IMR-90 (cell line): Measurements from ENCODE around the gene EVX1. TPM values are rescaled to one million over a fixed set of nuclear protein-coding genes. Genes with fewer than 3 reads are reported as not detected.

ENCODE experiments used
- ATAC-seq: fragments of 200-7000 bp; cut with Tn5 transposase; 2 replicates; pipeline ENCODE4 v1.9.1; 2020; ENCODE audit warnings: low read depth, mild to moderate bottlenecking, moderate library complexity
- BruUV-seq: library from RNA; stranded (reverse); fragments of 400-500 nt; replicated peaks from 2 replicates; lab custom pipeline; 2021; lab: Mats Ljungman, UMichigan
- CTCF ChIA-PET: fragments of 300-600 bp; formaldehyde crosslinking; extraction: SDS; loops from one replicate; lab custom pipeline; 2021; ENCODE audit warnings: antibody characterized with exemption; lab: Yijun Ruan, JAX
- POLR2A ChIA-PET: fragments of 300-600 bp; sonication (Branson Sonifier 250); formaldehyde crosslinking; loops from one replicate; lab custom pipeline; 2022; ENCODE audit warnings: antibody characterized with exemption; ENCODE audit not compliant: unreplicated experiment; lab: Charles Lee
- DNase-seq: peaks from one replicate; pipeline ENCODE4 v3.0.0; 2013
- H2AFZ ChIP-seq: replicated peaks from 2 replicates; pipeline ENCODE3; 2013; ENCODE audit warnings: low read length, mild to moderate bottlenecking; ENCODE audit not compliant: poor library complexity
- H2AK5ac ChIP-seq: 2 replicates; pipeline ENCODE4 v1.6.1; 2013; ENCODE audit warnings: low read depth, low read length, inconsistent platforms
- H2AK9ac ChIP-seq: replicated peaks from 2 replicates; pipeline ENCODE3; 2013; ENCODE audit warnings: mild to moderate bottlenecking, low read depth, low read length, moderate library complexity; ENCODE audit not compliant: poor library complexity
- H2BK120ac ChIP-seq: 2 replicates; pipeline ENCODE4 v1.6.1; 2013; ENCODE audit warnings: low read depth, low read length, inconsistent platforms
- H2BK15ac ChIP-seq: 3 replicates; pipeline ENCODE4 v1.6.1; 2013; ENCODE audit warnings: low read depth, low read length, inconsistent platforms
- H2BK20ac ChIP-seq: 2 replicates; pipeline ENCODE4 v1.6.1; 2013; ENCODE audit warnings: low read depth, mild to moderate bottlenecking, inconsistent platforms, low read length, moderate library complexity
- H2BK5ac ChIP-seq: 2 replicates; pipeline ENCODE4 v1.6.1; 2013; ENCODE audit warnings: mild to moderate bottlenecking, low read depth, low read length, inconsistent platforms; ENCODE audit not compliant: poor library complexity, severe bottlenecking
- H3K14ac ChIP-seq: replicated peaks from 2 replicates; pipeline ENCODE4 v1.6.1; 2013; ENCODE audit warnings: low read depth, low read length, inconsistent platforms
- H3K18ac ChIP-seq: 2 replicates; pipeline ENCODE4 v1.6.1; 2013; ENCODE audit warnings: low read depth, low read length, control low read depth
- H3K23ac ChIP-seq: 2 replicates; pipeline ENCODE4 v1.6.1; 2013; ENCODE audit warnings: low read depth, low read length, inconsistent platforms
- H3K27ac ChIP-seq: 2 replicates; pipeline ENCODE4 v1.5.1; 2013; ENCODE audit warnings: mild to moderate bottlenecking, control low read depth, low read length; ENCODE audit not compliant: insufficient read depth
- H3K27me3 ChIP-seq: 2 replicates; pipeline ENCODE4 v1.6.1; 2013; ENCODE audit warnings: low read length; ENCODE audit not compliant: control insufficient read depth, insufficient read depth
- H3K36me3 ChIP-seq: 2 replicates; pipeline ENCODE4 v1.6.1; 2013; ENCODE audit warnings: low read length, mixed read lengths; ENCODE audit not compliant: control insufficient read depth, insufficient read depth
- H3K4ac ChIP-seq: 2 replicates; pipeline ENCODE4 v1.6.1; 2013; ENCODE audit warnings: low read depth, low read length, inconsistent platforms
- H3K4me1 ChIP-seq: 2 replicates; pipeline ENCODE4 v1.6.1; 2013; ENCODE audit warnings: low read length, mixed read lengths; ENCODE audit not compliant: control insufficient read depth, insufficient read depth
- H3K4me2 ChIP-seq: 2 replicates; pipeline ENCODE4 v1.6.1; 2013; ENCODE audit warnings: low read depth, mild to moderate bottlenecking, control low read depth, low read length, moderate library complexity
- H3K4me3 ChIP-seq: 2 replicates; pipeline ENCODE4 v1.5.1; 2013; ENCODE audit warnings: low read depth, mild to moderate bottlenecking, control low read depth, low read length, moderate library complexity; ENCODE audit not compliant: insufficient read depth
- H3K56ac ChIP-seq: 2 replicates; pipeline ENCODE4 v1.6.1; 2013; ENCODE audit warnings: low read length, inconsistent platforms; ENCODE audit not compliant: insufficient read depth; ENCODE audit errors: extremely low read depth
- H3K79me1 ChIP-seq, 2 experiments: 2 replicates each; pipeline ENCODE4 v1.6.1; 2013; ENCODE audit warnings: low read length in 2 of 2, inconsistent platforms in 1 of 2, low read depth in 1 of 2
- H3K9ac ChIP-seq: 2 replicates; pipeline ENCODE4 v1.6.1; 2013; ENCODE audit warnings: low read depth, low read length, control low read depth
- H3K9me1 ChIP-seq: 2 replicates; pipeline ENCODE4 v1.6.1; 2013; ENCODE audit warnings: low read length, inconsistent platforms; ENCODE audit not compliant: insufficient read depth
- H3K9me3 ChIP-seq: 2 replicates; pipeline ENCODE4 v1.6.1; 2013; ENCODE audit warnings: low read length; ENCODE audit not compliant: control insufficient read depth, insufficient read depth
- H4K20me1 ChIP-seq: 2 replicates; pipeline ENCODE4 v1.6.1; 2013; ENCODE audit warnings: low read length, inconsistent platforms; ENCODE audit not compliant: insufficient read depth
- H4K5ac ChIP-seq: 2 replicates; pipeline ENCODE4 v1.6.1; 2013; ENCODE audit warnings: mild to moderate bottlenecking, low read depth, low read length, control low read depth
- H4K8ac ChIP-seq, 2 experiments: 2 replicates each; pipeline ENCODE4 v1.6.1; 2013; ENCODE audit warnings: low read depth in 2 of 2, low read length in 2 of 2, control low read depth in 1 of 2, inconsistent platforms in 1 of 2
- H4K91ac ChIP-seq: 2 replicates; pipeline ENCODE4 v1.6.1; 2013; ENCODE audit warnings: low read depth, low read length, inconsistent platforms; ENCODE audit not compliant: insufficient read depth
- BHLHE40 ChIP-seq: fragments of 150-350 bp; IDR thresholded peaks from 2 replicates; pipeline ENCODE4 v1.6.1; 2016; ENCODE audit warnings: mild to moderate bottlenecking, low read depth, low read length
- CEBPB ChIP-seq: IDR thresholded peaks from 2 replicates; pipeline ENCODE4 v1.6.1; 2012; ENCODE audit warnings: low read depth, low read length, improper control_type of control experiment
- CHD1 ChIP-seq: IDR thresholded peaks from 2 replicates; pipeline ENCODE4 v1.6.1; 2012; ENCODE audit warnings: low read depth, low read length, improper control_type of control experiment
- FOS ChIP-seq: fragments of 150-350 bp; IDR thresholded peaks from 2 replicates; pipeline ENCODE4 v1.6.1; 2016; ENCODE audit warnings: low read depth, low read length
- MAZ ChIP-seq: IDR thresholded peaks from 2 replicates; pipeline ENCODE4 v1.6.1; 2012; ENCODE audit warnings: low read depth, mild to moderate bottlenecking, low read length, improper control_type of control experiment, moderate library complexity, borderline replicate concordance
- NFE2L2 ChIP-seq: fragments of 150-350 bp; IDR thresholded peaks from 2 replicates; pipeline ENCODE4 v1.6.1; 2016; ENCODE audit warnings: low read depth, mild to moderate bottlenecking, low read length
- POLR2A ChIP-seq: IDR thresholded peaks from 2 replicates; pipeline ENCODE4 v1.6.1; 2012; ENCODE audit warnings: mild to moderate bottlenecking, low read depth, low read length
- RAD21 ChIP-seq: IDR thresholded peaks from 2 replicates; pipeline ENCODE4 v1.6.1; 2012; ENCODE audit warnings: low read length, improper control_type of control experiment
- RCOR1 ChIP-seq: IDR thresholded peaks from 2 replicates; pipeline ENCODE4 v1.6.1; 2012; ENCODE audit warnings: mild to moderate bottlenecking, low read length, improper control_type of control experiment; ENCODE audit not compliant: insufficient replicate concordance
- RFX5 ChIP-seq: IDR thresholded peaks from 2 replicates; pipeline ENCODE4 v1.8.0; 2012; ENCODE audit warnings: low read depth, mild to moderate bottlenecking, low read length, moderate library complexity
- SMC3 ChIP-seq: fragments of 150-350 bp; IDR thresholded peaks from 2 replicates; pipeline ENCODE4 v1.6.1; 2016; ENCODE audit warnings: low read depth, mild to moderate bottlenecking, antibody characterized with exemption, low read length, moderate library complexity
- WGBS, 2 experiments: methylation state at CpG; one replicate each; pipeline versions ENCODE4 v1.1.5 to v1.1.7; 2013; ENCODE audit warnings: missing lambda C conversion rate in 2 of 2; ENCODE audit not compliant: insufficient read length in 1 of 2; ENCODE audit errors: extremely low coverage in 2 of 2; 5-methylcytosine and 5-hydroxymethylcytosine counted together
- dilution Hi-C: fragments of 300-500 bp; cut with HindIII; formaldehyde crosslinking; loops from one replicate; pipeline ENCODE4 v1.14.3; 2018; ENCODE audit warnings: low sequenced_read_pairs; ENCODE audit not compliant: unreplicated experiment
- in situ Hi-C: fragments of 300-500 bp; cut with MboI; formaldehyde crosslinking; loops from 3 replicates; pipeline ENCODE4 v1.14.3; 2019; ENCODE audit warnings: low sequenced_read_pairs, inconsistent platforms, mixed read lengths
- intact Hi-C: fragments of 100-400 bp; cut with micrococcal nuclease; formaldehyde crosslinking; loops from 2 replicates; pipeline ENCODE4 v1.10.0; 2022
- polyA plus RNA-seq, 3 experiments: library from polyadenylated mRNA; depleted of rRNA; stranded (reverse); fragments of >200 nt; gene quantifications; 2 replicates each; pipeline ENCODE4 v1.2.3, GENCODE V29; 2012; ENCODE audit warnings: low replicate concordance in 1 of 3
- total RNA-seq: library from RNA; depleted of rRNA; stranded (reverse); fragments of >200 nt; gene quantifications from 2 replicates; pipeline ENCODE4 v1.2.3, GENCODE V29; 2012
- TF ChIP-seq, protein P1 (sequence below): fragments of 150-350 bp; IDR thresholded peaks from 2 replicates; pipeline ENCODE4 v1.6.1; 2016; ENCODE audit warnings: low read depth, mild to moderate bottlenecking, low read length, moderate library complexity, borderline replicate concordance
- TF ChIP-seq, protein P2 (sequence below): fragments of 150-350 bp; IDR thresholded peaks from 2 replicates; pipeline ENCODE4 v1.6.1; 2017; ENCODE audit warnings: mild to moderate bottlenecking, antibody characterized with exemption, low read length, low read depth
- TF ChIP-seq, protein P3 (sequence below): conservative IDR thresholded peaks from 2 replicates; pipeline ENCODE4 v1.5.1; 2012; ENCODE audit warnings: mild to moderate bottlenecking, low read depth, low read length, improper control_type of control experiment

EVX1 gene
- total and polyA plus RNA-seq, 2 of the 4 experiments (the other 2 are of a cell fraction), result not detected

DNA sequence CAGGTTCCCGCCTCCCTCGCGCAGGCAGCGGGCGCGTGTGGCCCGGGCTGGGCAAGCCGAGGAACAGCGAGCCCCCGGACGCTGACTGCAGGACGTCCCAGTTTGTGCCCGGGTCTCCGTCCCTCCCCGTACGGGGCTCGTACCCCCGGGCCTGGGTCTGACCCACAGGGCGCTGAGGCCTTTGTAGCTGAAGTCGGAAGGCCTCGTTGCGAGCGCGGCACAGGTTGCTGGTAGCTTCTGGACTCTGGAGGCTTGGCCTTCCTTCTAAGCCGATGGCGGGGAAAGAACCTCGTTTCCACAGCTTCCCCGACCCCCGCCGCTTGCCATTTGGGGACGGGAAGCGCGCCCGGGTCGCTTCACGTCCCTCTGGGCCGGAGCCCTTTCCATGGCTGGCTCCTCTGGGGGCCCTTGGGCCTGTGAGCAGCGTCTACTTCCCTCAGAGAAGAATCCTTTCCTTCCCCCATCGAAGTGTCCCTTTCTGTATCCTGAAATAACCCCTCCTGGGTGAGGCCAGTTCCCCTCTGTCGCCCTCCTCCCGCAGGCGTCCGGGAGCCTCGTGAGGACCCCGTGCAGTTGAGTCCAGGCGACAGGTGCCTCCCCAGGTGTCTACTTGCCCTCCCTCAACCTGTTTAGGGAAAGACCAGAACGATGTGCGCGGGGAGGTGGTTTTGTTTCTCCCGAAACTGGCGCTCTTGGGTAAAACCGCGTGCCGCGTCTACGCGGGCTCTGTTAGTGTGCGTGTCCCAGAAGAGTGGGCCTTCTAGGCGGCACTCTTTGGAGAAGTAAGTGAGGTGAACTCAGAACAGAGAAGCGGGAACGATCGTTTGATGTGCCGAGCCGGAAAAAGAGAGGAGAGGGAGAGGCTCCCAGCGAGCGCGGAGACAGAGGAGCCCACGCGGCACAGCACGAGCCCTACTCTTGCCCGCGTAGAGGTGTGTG lies 9.3 kb downstream of the EVX1 start:
- no peak for TF ChIP-seq RCOR1
- no peak for TF ChIP-seq RFX5
- TF ChIP-seq FOS, result no peak
- no peak for TF ChIP-seq SMC3
- TF ChIP-seq RAD21, result no peak
- TF ChIP-seq CHD1, result no peak
- no peak for TF ChIP-seq NFE2L2
- no peak for TF ChIP-seq POLR2A
- TF ChIP-seq BHLHE40, result no peak
- TF ChIP-seq, protein P1, sequence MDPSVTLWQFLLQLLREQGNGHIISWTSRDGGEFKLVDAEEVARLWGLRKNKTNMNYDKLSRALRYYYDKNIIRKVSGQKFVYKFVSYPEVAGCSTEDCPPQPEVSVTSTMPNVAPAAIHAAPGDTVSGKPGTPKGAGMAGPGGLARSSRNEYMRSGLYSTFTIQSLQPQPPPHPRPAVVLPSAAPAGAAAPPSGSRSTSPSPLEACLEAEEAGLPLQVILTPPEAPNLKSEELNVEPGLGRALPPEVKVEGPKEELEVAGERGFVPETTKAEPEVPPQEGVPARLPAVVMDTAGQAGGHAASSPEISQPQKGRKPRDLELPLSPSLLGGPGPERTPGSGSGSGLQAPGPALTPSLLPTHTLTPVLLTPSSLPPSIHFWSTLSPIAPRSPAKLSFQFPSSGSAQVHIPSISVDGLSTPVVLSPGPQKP, result no peak
- TF ChIP-seq, protein P2, sequence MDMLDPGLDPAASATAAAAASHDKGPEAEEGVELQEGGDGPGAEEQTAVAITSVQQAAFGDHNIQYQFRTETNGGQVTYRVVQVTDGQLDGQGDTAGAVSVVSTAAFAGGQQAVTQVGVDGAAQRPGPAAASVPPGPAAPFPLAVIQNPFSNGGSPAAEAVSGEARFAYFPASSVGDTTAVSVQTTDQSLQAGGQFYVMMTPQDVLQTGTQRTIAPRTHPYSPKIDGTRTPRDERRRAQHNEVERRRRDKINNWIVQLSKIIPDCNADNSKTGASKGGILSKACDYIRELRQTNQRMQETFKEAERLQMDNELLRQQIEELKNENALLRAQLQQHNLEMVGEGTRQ, result no peak
- TF ChIP-seq, protein P3, sequence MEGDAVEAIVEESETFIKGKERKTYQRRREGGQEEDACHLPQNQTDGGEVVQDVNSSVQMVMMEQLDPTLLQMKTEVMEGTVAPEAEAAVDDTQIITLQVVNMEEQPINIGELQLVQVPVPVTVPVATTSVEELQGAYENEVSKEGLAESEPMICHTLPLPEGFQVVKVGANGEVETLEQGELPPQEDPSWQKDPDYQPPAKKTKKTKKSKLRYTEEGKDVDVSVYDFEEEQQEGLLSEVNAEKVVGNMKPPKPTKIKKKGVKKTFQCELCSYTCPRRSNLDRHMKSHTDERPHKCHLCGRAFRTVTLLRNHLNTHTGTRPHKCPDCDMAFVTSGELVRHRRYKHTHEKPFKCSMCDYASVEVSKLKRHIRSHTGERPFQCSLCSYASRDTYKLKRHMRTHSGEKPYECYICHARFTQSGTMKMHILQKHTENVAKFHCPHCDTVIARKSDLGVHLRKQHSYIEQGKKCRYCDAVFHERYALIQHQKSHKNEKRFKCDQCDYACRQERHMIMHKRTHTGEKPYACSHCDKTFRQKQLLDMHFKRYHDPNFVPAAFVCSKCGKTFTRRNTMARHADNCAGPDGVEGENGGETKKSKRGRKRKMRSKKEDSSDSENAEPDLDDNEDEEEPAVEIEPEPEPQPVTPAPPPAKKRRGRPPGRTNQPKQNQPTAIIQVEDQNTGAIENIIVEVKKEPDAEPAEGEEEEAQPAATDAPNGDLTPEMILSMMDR, result no peak
- TF ChIP-seq MAZ, result no peak
- no peak for TF ChIP-seq CEBPB
- Histone ChIP-seq H2BK20ac (no peak overlapping the region), H2AFZ (no peak overlapping the region), H3K4me1 (no peaks in the 10 kb centered on the region), H3K9me1 (no peaks in the 10 kb centered on the region), H3K27ac (no peak overlapping the region), H2BK5ac (no peak overlapping the region), H4K5ac (no peak overlapping the region), H3K4me3 (no peak overlapping the region), H3K27me3 (peaks cover 79% of the 10 kb centered on the region), H3K56ac (no peak overlapping the region), H2BK120ac (no peak overlapping the region), H3K14ac (no peak overlapping the region), H3K79me1 (no peaks in the 10 kb centered on the region), H3K9ac (no peak overlapping the region), H3K4ac (no peak overlapping the region), H3K36me3 (no peaks in the 10 kb centered on the region), H3K23ac (no peak overlapping the region), H2AK5ac (no peak overlapping the region), H3K9me3 (peaks cover 13% of the 10 kb centered on the region), H4K8ac (no peak overlapping the region), H3K18ac (no peak overlapping the region), H4K20me1 (no peaks in the 10 kb centered on the region), H2AK9ac (no peak overlapping the region), H4K91ac (no peak overlapping the region), H2BK15ac (no peak overlapping the region), H3K4me2 (no peak overlapping the region)
- 8% methylated on average over 29 of the region's 72 CpGs; no CpG with 5 or more reads in 1 of the 2 experiments for WGBS, 2 experiments
- CTCF ChIA-PET, result no interaction called here
- intact Hi-C loops (no loop called here), dilution Hi-C loops (no loop called here), in situ Hi-C loops (no loop called here)
- POLR2A ChIA-PET, result no interaction called here
- ATAC-seq (no peak), DNase-seq (no peak)
- BruUV-seq, result no TSS peak
